HG02884 (cell line): ENCODE data around the gene MRPS31.
"Not testable (repeated sequence)": the region's sequence is repeated elsewhere in the genome, so short reads cannot be mapped to it uniquely, and the experiment has no call there.

Source experiments
- ATAC-seq: cut with Tn5 transposase; IDR thresholded peaks from one replicate; pipeline ENCODE4 v1.9.1; 2021; ENCODE audit warnings: mild to moderate bottlenecking, moderate library complexity; ENCODE audit not compliant: unreplicated experiment

The MRPS31 gene

DNA sequence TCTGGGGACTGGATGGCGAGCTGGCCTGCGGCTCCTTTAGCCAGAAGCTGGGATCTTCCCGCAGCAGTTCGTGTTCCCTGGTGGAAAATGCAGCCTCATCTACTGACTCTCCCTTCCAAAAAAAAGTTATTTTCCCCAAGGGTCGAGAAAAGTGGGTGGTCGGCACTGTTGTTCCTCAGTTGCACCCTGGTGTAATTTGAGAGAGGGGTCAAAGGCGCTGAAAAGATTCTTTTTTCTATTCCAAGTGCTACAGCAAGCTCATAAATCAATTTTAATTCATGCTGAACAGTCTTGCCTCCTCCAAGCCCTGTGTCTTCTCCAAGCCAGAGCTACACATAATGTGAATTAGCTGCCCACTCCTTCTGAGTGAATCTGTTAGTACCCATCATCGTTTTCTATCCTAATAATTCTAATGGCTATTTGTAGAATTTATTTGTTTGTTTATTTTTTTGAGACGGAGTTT, 19.2 kb upstream of the MRPS31 start:
- ATAC-seq = no peak

- ATAC-seq = peak; percentile 85
Observed at GRCh38 chr13:40789275-40790153, 18.5 kb upstream of the MRPS31 start, which contains the start of gene SLC25A15. SLC25A15 (plus strand) TSS chr13:40789611; CDS start chr13:40793227, 3,616 bp downstream.

GRCh38 chr13:40788540-40789274, 17.7 kb upstream of the MRPS31 start:
- ATAC-seq = not testable (repeated sequence)

DNA sequence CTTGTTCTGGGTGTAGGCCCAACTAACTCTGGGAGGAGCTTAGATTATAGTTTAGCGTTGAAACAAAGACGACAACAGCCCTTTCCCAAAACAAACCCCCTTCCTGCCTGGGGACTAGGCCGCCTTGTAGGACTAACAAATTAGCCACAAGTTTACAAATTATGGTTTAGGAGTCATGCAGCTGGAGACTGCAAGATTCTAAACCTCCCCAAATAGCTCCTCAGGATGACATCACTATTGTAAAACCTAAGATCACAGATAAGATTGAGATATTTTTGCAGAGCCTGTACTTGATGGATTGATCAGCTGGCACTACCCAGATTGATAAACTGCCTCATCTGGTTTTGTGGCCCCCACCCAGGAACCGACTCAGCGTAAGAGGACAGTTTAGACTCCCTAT, 16.1 kb upstream of the MRPS31 start:
- no peak for ATAC-seq

DNA sequence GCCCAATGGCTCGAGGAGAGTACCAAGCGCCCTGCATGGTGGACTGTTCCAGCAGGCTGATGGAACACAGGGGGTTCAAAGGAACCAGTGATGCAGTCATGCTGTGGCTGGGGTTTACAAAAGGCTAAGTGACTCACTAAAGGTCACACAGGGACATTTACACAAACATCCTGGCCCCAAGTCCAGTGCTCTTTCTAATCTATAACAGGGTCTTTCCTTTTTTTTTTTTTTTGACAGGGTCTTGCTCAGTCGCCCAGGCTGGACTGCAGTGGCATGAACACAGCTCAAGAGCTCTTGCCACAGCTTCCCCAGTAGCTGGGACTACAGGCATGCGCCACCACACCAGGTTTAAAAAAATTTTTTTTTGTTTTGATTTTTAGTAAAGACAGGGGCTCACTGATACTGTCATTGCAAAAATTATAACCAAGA, 15.6 kb upstream of the MRPS31 start:
- ATAC-seq = no peak

DNA sequence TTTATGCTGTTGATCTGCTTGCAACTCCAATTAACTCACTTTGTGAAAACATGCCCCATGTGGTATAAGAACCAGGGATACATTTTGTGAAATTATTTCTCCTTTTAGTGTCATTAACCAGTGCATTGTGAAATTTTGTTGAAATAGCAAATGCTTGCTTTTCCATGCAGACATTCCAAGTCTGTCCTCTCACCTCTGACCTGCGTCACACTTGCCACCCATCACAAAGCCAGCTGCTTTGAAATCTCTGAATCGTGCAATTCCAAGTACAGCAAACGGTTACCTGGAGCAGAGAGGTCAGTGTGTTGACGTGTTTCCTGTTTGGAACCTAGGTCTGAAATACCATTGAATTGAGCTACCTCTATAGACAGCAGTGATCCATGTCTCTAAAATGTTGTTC, 13.6 kb upstream of the MRPS31 start:
- no peak for ATAC-seq

- not testable (repeated sequence) for ATAC-seq
Observed at GRCh38 chr13:40782971-40783370, 12.0 kb upstream of the MRPS31 start.

GRCh38 chr13:40781717-40782116, 10.7 kb upstream of the MRPS31 start:
- no peak for ATAC-seq

DNA sequence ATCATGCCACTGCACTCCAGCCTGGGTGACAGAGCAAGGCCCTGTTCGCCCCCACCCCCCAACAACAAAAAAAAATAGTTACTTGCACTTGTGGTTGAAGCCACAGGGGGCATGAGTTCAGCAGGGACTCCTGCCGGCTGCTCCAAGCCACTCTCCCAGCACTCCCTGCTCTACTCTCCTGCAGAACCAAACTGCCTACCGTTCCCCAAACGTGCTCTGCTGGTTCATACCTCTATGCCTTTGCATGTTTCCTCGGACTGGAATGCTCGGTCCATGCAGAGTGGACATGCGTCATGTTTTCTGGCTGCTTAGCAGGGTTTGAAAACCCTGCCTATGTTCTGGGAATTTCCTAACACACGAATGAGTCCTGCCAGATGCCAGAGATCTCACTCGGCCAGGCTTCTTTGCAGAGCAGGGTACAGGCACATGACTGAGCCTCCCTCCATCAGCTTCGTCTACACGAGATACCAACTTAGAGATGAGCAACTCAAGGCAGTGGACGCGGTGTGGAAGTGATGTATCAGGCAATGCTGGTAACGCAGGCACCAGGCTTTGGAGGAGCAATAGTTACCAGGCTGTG, 9.9 kb upstream of the MRPS31 start:
- ATAC-seq = no peak

DNA sequence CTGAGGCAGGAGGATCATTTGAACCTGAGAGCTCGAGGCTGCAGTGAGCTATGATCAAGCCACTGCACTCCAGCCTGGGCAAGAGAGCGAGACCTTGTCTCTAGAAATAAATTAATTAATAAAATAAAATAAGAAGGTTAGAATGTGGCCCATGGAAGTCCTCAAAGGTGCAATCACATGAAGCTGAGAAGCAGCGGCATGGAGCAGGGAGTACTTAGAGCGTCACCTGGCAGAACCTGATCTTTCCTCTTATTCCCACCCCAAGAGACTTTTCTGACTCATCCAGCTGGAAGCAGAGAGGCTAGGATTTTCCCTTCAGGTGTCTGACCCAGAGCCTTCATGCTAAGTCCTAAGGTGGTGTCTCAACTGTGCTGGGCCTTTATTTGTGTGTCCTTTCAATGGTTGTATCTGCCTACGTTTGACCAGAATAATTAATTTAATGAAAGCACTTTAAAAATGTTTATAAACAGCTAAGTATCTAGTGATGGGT, 8.9 kb upstream of the MRPS31 start:
- ATAC-seq = no peak

DNA sequence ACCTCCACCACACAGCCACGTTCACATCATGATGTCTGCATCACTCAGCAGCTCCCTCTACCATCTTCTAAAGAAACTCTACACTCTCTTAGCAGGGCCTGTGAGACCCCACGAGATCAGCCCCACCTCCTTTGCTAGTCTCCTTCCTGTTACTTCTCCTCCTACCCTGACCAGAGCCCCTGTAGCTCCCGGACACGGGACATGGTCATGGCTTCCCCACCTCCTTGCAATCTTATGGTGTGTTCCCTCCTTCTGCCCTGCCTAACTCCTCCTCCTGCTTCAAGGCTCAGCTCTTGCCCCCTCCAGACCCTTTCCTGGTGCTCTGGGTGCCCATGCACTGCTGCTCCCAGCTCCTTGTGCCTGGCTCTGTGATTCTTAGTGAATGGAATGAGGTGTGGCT, 8.1 kb upstream of the MRPS31 start:
- no peak for ATAC-seq

- no peak for ATAC-seq
Observed at GRCh38 chr13:40777809-40778175, 6.8 kb upstream of the MRPS31 start.

GRCh38 chr13:40777166-40777808, 6.3 kb upstream of the MRPS31 start:
- peak; percentile 87 for ATAC-seq

DNA sequence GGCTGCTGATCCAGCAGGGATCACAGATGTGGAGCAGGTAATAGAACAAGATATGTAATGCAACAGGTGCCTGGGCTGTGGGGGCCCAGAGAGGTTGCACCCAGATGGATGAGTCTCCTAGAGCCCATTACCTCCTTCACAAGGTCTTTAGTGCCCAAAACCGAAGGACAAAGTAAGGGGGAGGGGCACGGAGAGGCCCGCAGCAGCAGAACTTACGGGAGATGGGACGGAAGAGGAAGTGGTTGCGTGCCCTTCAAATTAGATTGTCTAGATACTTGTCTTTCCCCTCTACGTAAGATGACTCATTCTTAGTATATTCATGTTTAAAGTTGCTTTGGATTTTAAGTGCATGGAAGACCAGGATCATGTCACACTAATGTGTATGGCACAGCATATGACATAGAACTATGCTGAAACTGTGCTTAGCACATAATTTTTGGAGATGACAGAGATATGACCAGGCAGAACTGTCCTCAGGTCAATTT, 5.7 kb upstream of the MRPS31 start:
- peak; percentile 41 for ATAC-seq

DNA sequence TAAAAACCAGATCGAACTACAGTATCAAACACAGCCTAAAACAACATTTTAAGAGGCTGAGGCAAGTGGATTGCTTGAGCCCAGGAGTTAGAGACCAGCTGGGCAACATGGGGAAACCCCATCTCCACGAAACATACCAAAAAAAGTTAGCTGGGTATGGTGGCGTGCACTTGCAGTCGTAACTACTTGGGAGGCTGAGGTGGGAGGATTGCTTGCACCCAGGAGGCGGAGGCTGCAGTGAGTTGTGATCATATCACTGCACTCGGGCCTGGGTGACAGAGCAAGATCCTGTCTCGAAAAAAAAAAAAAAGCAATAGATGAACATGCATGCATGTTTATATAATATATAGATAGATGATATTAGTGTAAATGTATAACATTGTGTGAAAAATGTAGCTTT, 5.2 kb upstream of the MRPS31 start:
- no peak for ATAC-seq

- no peak for ATAC-seq
Observed at GRCh38 chr13:40774672-40775071, 3.7 kb upstream of the MRPS31 start.

DNA sequence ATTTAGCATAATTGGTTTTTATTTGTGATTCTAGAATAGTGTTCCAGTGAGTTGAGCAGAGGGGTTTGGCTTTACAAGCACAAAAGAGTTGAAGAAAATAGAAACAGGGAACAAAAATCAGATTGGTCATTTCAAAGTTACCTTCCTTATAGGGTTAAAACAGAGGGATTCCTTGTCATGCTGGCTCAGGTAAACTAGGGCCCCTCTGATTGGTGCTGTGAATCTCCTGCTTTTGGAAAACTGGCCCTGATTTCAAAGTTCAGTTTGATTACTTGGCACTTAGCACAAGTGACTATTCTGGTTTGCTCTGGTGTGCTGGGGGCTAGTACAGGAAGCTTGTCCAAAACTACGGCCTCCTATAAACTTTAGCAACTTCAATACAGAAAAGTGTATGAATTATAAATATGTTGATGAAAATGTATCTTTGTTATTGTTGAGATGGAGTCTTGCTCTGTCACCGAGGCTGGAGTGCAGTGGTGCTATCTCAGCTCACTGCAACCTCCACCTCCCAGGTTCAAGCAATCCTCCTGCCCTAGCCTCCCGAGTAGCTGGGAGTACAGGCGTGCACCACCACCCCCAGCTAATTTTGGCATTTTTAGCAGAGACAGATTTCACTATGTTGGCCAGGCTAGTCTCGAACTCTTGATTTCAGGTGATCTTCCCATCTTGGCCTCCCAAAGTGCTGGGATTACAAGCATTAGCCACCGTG, 1.9 kb upstream of the MRPS31 start:
- no peak for ATAC-seq

- no peak for ATAC-seq
Observed at GRCh38 chr13:40770609-40770933, 419 bp downstream of the MRPS31 start.

DNA sequence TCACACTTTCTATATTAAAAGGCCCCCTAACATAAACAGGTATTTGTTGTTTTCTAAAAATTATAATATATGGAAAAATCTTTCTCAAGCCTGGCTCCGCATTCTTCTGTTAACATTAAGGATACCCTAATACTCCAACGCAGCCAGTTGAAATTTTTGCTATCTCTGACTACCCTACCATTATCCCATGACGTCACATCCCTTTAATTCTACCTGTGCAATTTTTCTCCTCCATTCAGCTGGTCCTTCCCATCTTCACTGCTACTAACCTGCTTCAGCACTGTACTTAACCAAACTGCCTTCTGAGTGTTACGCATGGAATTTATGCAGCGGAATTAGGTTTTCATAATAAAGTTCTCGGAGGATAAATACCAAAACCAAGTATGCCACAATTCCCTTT, 1.0 kb downstream of the MRPS31 start:
- no peak for ATAC-seq

DNA sequence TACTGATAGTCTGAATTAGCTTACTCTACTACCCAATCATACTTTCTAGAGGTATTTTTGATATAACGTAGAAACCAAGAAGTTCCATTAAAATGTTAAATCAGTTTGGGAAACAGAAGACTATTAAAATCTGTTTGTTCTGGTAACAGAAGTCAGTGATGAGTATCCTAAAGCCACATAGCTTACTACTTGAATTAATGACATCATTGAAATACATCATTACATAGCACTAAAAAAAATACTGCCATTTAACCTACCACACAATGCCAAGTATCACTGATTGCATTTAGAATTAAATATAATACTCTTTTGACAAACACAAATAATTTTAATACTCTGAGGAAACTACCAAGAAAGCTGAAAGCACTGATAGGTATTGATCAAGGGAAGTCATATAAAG, 5.4 kb downstream of the MRPS31 start:
- ATAC-seq = no peak
